Urinary bladder (tissue), 4 donors: Measurements from ENCODE around the gene CCL22. TPM values are rescaled to one million over a fixed set of nuclear protein-coding genes. Genes with fewer than 3 reads are reported as not detected.
"Not testable (repeated sequence)": the region's sequence is repeated elsewhere in the genome, so short reads cannot be mapped to it uniquely, and the experiment has no call there.

ENCODE experiments used
- DNase-seq: peaks from one replicate; pipeline ENCODE4 v3.0.0-alpha.2; 2015; ENCODE audit errors: extremely low spot score
- H3K27ac ChIP-seq: one replicate; pipeline ENCODE4 v1.5.1; 2013; ENCODE audit warnings: low read depth, mild to moderate bottlenecking, moderate library complexity
- H3K36me3 ChIP-seq: one replicate; pipeline ENCODE4 v1.6.1; 2013; ENCODE audit warnings: mild to moderate bottlenecking, moderate library complexity; ENCODE audit not compliant: insufficient read depth
- H3K4me1 ChIP-seq: one replicate; pipeline ENCODE4 v1.6.1; 2013; ENCODE audit warnings: mild to moderate bottlenecking, moderate library complexity; ENCODE audit not compliant: insufficient read depth
- H3K4me3 ChIP-seq: one replicate; pipeline ENCODE4 v1.5.1; 2013; ENCODE audit warnings: low read depth, low read length
- WGBS: extraction: QIAGEN DNeasy Blood & Tissue Kit; methylation state at CpG from one replicate; pipeline ENCODE4 v1.1.7; 2013; 5-methylcytosine and 5-hydroxymethylcytosine counted together
- polyA plus RNA-seq: library from polyadenylated mRNA; stranded (reverse); fragments of 200-250 nt; gene quantifications from one replicate; pipeline ENCODE4 v1.2.3, GENCODE V29; 2013
- total RNA-seq: library from RNA; depleted of rRNA; stranded (reverse); fragments of >200 nt; gene quantifications from one replicate; pipeline ENCODE4 v1.2.3, GENCODE V29; 2014
- donor health status: healthy with polysubstance abuse.
- donor health status: healthy.

Gene CCL22
- total and polyA plus RNA-seq, 2 donors = 0.10 TPM; not detected in 1

GRCh38 chr16:57386381-57386951 lies 27.9 kb downstream of the CCL22 start:
- DNase-seq = no peak
- Histone ChIP-seq H3K36me3 (no peaks in the 10 kb centered on the region), H3K4me1 (peaks cover 2% of the 10 kb centered on the region), H3K4me3 (no peak overlapping the region), H3K27ac (no peak overlapping the region)
- WGBS = 68% methylated on average over 5 of the region's 5 CpGs

GRCh38 chr16:57387598-57388354 lies 29.2 kb downstream of the CCL22 start:
- WGBS = 85% methylated on average over 3 of the region's 3 CpGs
- H3K4me1 ChIP-seq = peaks cover 2% of the 10 kb centered on the region
- DNase-seq = no peak

GRCh38 chr16:57388359-57389086 lies 29.9 kb downstream of the CCL22 start:
- WGBS = 72% methylated on average over 7 of the region's 7 CpGs
- H3K4me1 ChIP-seq = peaks cover 2% of the 10 kb centered on the region
- no peak overlapping the region for H3K27ac ChIP-seq
- no peaks in the 10 kb centered on the region for H3K36me3 ChIP-seq
- DNase-seq = no peak
- no peak overlapping the region for H3K4me3 ChIP-seq

More at GRCh38 chr16:57387598-57388354, 29.2 kb downstream of the CCL22 start:
- Histone ChIP-seq H3K27ac (no peak overlapping the region), H3K36me3 (no peaks in the 10 kb centered on the region), H3K4me3 (no peak overlapping the region)

GRCh38 chr16:57389087-57389468 lies 30.5 kb downstream of the CCL22 start:
- no peak for DNase-seq
- 94% methylated on average over 3 of the region's 3 CpGs for WGBS
- Histone ChIP-seq H3K36me3 (no peaks in the 10 kb centered on the region), H3K4me3 (no peak overlapping the region), H3K27ac (no peak overlapping the region), H3K4me1 (peaks cover 2% of the 10 kb centered on the region)

GRCh38 chr16:57390636-57391295 lies 32.2 kb downstream of the CCL22 start:
- no peak for DNase-seq
- Histone ChIP-seq H3K27ac (no peak overlapping the region), H3K36me3 (no peaks in the 10 kb centered on the region), H3K4me3 (no peak overlapping the region), H3K4me1 (no peaks in the 10 kb centered on the region)
- 63% methylated on average over 5 of the region's 5 CpGs for WGBS

GRCh38 chr16:57391300-57391699 lies 32.7 kb downstream of the CCL22 start:
- no peak for DNase-seq
- WGBS = 81% methylated on average over 4 of the region's 4 CpGs
- Histone ChIP-seq H3K4me3 (no peak overlapping the region), H3K27ac (no peak overlapping the region), H3K4me1 (no peaks in the 10 kb centered on the region), H3K36me3 (no peaks in the 10 kb centered on the region)

- no peak overlapping the region for H3K4me3 ChIP-seq
- no peaks in the 10 kb centered on the region for H3K4me1 ChIP-seq
- H3K36me3 ChIP-seq = no peaks in the 10 kb centered on the region
- H3K27ac ChIP-seq = no peak overlapping the region
- no peak for DNase-seq
- 89% methylated on average over 5 of the region's 5 CpGs for WGBS
Measured at GRCh38 chr16:57391708-57392107, 33.1 kb downstream of the CCL22 start.

GRCh38 chr16:57392694-57393093 lies 34.1 kb downstream of the CCL22 start:
- no peak overlapping the region for H3K27ac ChIP-seq

GRCh38 chr16:57394444-57394843 lies 35.9 kb downstream of the CCL22 start:
- 55% methylated on average over 7 of the region's 7 CpGs for WGBS
- Histone ChIP-seq H3K36me3 (no peaks in the 10 kb centered on the region), H3K4me3 (no peak overlapping the region), H3K4me1 (no peaks in the 10 kb centered on the region), H3K27ac (no peak overlapping the region)
- DNase-seq = no peak

More at GRCh38 chr16:57392694-57393093, 34.1 kb downstream of the CCL22 start:
- no peaks in the 10 kb centered on the region for H3K4me1 ChIP-seq
- no peak overlapping the region for H3K4me3 ChIP-seq
- 34% methylated on average over 1 of the region's 1 CpG for WGBS
- DNase-seq = no peak
- H3K36me3 ChIP-seq = no peaks in the 10 kb centered on the region

GRCh38 chr16:57395026-57395425 lies 36.4 kb downstream of the CCL22 start:
- no peaks in the 10 kb centered on the region for H3K4me1 ChIP-seq
- DNase-seq = no peak
- 90% methylated on average over 5 of the region's 5 CpGs for WGBS
- no peaks in the 10 kb centered on the region for H3K36me3 ChIP-seq
- H3K4me3 ChIP-seq = no peak overlapping the region
- H3K27ac ChIP-seq = no peak overlapping the region

GRCh38 chr16:57396786-57397185 lies 38.2 kb downstream of the CCL22 start:
- H3K4me3 ChIP-seq = no peak overlapping the region
- 78% methylated on average over 4 of the region's 4 CpGs for WGBS
- H3K27ac ChIP-seq = no peak overlapping the region
- no peak for DNase-seq
- H3K4me1 ChIP-seq = no peaks in the 10 kb centered on the region
- H3K36me3 ChIP-seq = no peaks in the 10 kb centered on the region

- H3K4me3 ChIP-seq, H3K27ac ChIP-seq, DNase-seq, H3K36me3 ChIP-seq, H3K4me1 ChIP-seq: not testable (repeated sequence)
- 92% methylated on average over 4 of the region's 4 CpGs for WGBS
Measured at GRCh38 chr16:57397493-57397892, 38.9 kb downstream of the CCL22 start.

GRCh38 chr16:57401943-57402640 lies 43.5 kb downstream of the CCL22 start:
- Histone ChIP-seq H3K27ac (no peak overlapping the region), H3K36me3 (no peaks in the 10 kb centered on the region), H3K4me3 (no peak overlapping the region), H3K4me1 (no peaks in the 10 kb centered on the region)
- 47% methylated on average over 7 of the region's 7 CpGs for WGBS
- no peak for DNase-seq
